K562 (cell line): ENCODE results near the gene RFC5. TPM values are rescaled to one million over a fixed set of nuclear protein-coding genes. Genes with fewer than 3 reads are reported as not detected.

Experiments
- ATAC-seq: fragments of 200-7000 bp; cut with Tn5 transposase; 3 replicates; pipeline ENCODE4 v1.9.1; 2020; ENCODE audit warnings: moderate library complexity
- BruUV-seq: library from RNA; stranded (reverse); fragments of 400-500 nt; replicated peaks from 2 replicates; lab custom pipeline; 2021; lab: Mats Ljungman, UMichigan
- CTCF ChIA-PET: fragments of 300-600 bp; formaldehyde crosslinking; extraction: SDS; loops from one replicate; lab custom pipeline; 2021; ENCODE audit warnings: low intra/inter-chr PET ratio; lab: Yijun Ruan, JAX
- POLR2A ChIA-PET: fragments of 300-600, 350-650 bp; sonication (Branson Sonifier 250); formaldehyde crosslinking; extraction: SDS; loops from one replicate; lab custom pipeline; 2021; ENCODE audit warnings: antibody characterized with exemption, inconsistent platforms; lab: Yijun Ruan, JAX
- DNase-seq, 4 experiments: peaks; one replicate each; pipeline versions ENCODE4 v3.0.0 to v3.0.0-alpha.2; 2011 to 2018; ENCODE audit warnings: low spot score in 3 of 4, mixed read lengths in 3 of 4; ENCODE audit errors: extremely low read depth in 1 of 4
- FAIRE-seq: peaks from 2 replicates; lab custom pipeline; 2011; peaks lifted over from hg19 to GRCh38; lab: Jason Lieb, UNC
- H2AFZ ChIP-seq: 2 replicates; pipeline ENCODE4 v1.6.0; 2011; ENCODE audit warnings: low read depth, low read length, control low read depth, inconsistent platforms
- H3K27ac ChIP-seq: fragments of 200-600 bp; 3 replicates; pipeline ENCODE4 v1.8.0; 2011; ENCODE audit warnings: low read depth, mild to moderate bottlenecking, control low read depth, inconsistent platforms, low read length, moderate library complexity, mixed read lengths; ENCODE audit errors: extremely low read depth
- H3K27me3 ChIP-seq, 2 experiments: fragments of 300-600 bp in 1 of 2; 2 replicates in 1 of 2; 3 replicates in 1 of 2; pipeline versions ENCODE4 v1.6.0 to v1.8.0; 2011; ENCODE audit warnings: inconsistent platforms in 2 of 2, low read length in 2 of 2, mild to moderate bottlenecking in 1 of 2, mixed read lengths in 1 of 2, moderate library complexity in 1 of 2; ENCODE audit not compliant: control insufficient read depth in 2 of 2, insufficient read depth in 2 of 2
- H3K36me3 ChIP-seq: fragments of 300-600 bp; 3 replicates; pipeline ENCODE4 v1.8.0; 2011; ENCODE audit warnings: mild to moderate bottlenecking, low read length, inconsistent platforms; ENCODE audit not compliant: control insufficient read depth, insufficient read depth
- H3K4me1 ChIP-seq, 2 experiments: fragments of 200-600 bp in 1 of 2; replicated peaks in 1 of 2; 2 replicates in 1 of 2; 3 replicates in 1 of 2; pipeline versions ENCODE4 v1.5.1 to v1.8.0; 2011; ENCODE audit warnings: inconsistent platforms in 2 of 2, low read length in 2 of 2, mild to moderate bottlenecking in 1 of 2, mixed read lengths in 1 of 2, moderate library complexity in 1 of 2; ENCODE audit not compliant: control insufficient read depth in 2 of 2, insufficient read depth in 2 of 2
- H3K4me2 ChIP-seq: 2 replicates; pipeline ENCODE4 v1.6.1; 2011; ENCODE audit warnings: low read length, control low read depth, inconsistent platforms, mixed read lengths; ENCODE audit not compliant: insufficient read depth
- H3K4me3 ChIP-seq: fragments of 200-600 bp; sonication (generic), shearing (Covaris generic); 2 replicates; pipeline ENCODE4 v1.5.1; 2016; ENCODE audit warnings: control low read depth, inconsistent platforms
- H3K79me2 ChIP-seq: fragments of 200-600 bp; 3 replicates; pipeline ENCODE4 v1.8.0; 2011; ENCODE audit warnings: low read length, inconsistent platforms; ENCODE audit not compliant: control insufficient read depth, insufficient read depth
- H3K9ac ChIP-seq, 2 experiments: 2 replicates each; pipeline versions ENCODE4 v1.6.0 to v1.6.1; 2011; ENCODE audit warnings: low read depth in 2 of 2, low read length in 2 of 2, control low read depth in 1 of 2, inconsistent platforms in 1 of 2, mild to moderate bottlenecking in 1 of 2, mixed read lengths in 1 of 2; ENCODE audit not compliant: insufficient read depth in 1 of 2
- H3K9me1 ChIP-seq: one replicate; pipeline ENCODE4 v1.6.0; 2011; ENCODE audit warnings: inconsistent platforms, mild to moderate bottlenecking, low read length, moderate library complexity; ENCODE audit not compliant: control insufficient read depth, insufficient read depth
- H3K9me3 ChIP-seq: replicated peaks from 2 replicates; pipeline ENCODE4 v1.5.1; 2011; ENCODE audit warnings: low read depth, low read length, inconsistent platforms; ENCODE audit not compliant: control insufficient read depth, insufficient read depth
- H4K20me1 ChIP-seq: replicated peaks from 2 replicates; pipeline ENCODE4 v1.6.1; 2011; ENCODE audit warnings: low read length, inconsistent platforms, mixed read lengths; ENCODE audit not compliant: control insufficient read depth, insufficient read depth
- DMBX1 ChIP-seq: fragments of 250-450 bp; sonication (Bioruptor Pico); IDR thresholded peaks from 2 replicates; pipeline ENCODE4 v1.8.0; 2022; ENCODE audit warnings: inconsistent platforms, mild to moderate bottlenecking, moderate library complexity, borderline replicate concordance
- IRF9 ChIP-seq: fragments of 450-650 bp; IDR thresholded peaks from 2 replicates; pipeline ENCODE4 v1.6.1; 2016; ENCODE audit warnings: missing biosample characterization, missing genetic modification characterization
- KDM5B ChIP-seq: fragments of 200-600 bp; sonication (generic); IDR thresholded peaks from 2 replicates; pipeline ENCODE4 v1.6.1; 2012; ENCODE audit warnings: low read depth, mild to moderate bottlenecking, moderate library complexity, low read length, control low read depth, inconsistent platforms; ENCODE audit not compliant: insufficient replicate concordance
- RBM17 ChIP-seq: fragments of 200-400 bp; formaldehyde crosslinking; IDR thresholded peaks from 2 replicates; pipeline ENCODE4 v1.6.1; 2017; ENCODE audit warnings: low read depth, mild to moderate bottlenecking, low read length, borderline replicate concordance
- TEAD2 ChIP-seq: fragments of 450-650 bp; IDR thresholded peaks from 2 replicates; pipeline ENCODE4 v1.6.1; 2016; ENCODE audit warnings: missing genetic modification characterization, control low read depth, missing compliant biosample characterization
- ZNF668 ChIP-seq: fragments of 250-450 bp; sonication (Bioruptor Pico); IDR thresholded peaks from 2 replicates; pipeline ENCODE4 v1.8.0; 2022; ENCODE audit warnings: mild to moderate bottlenecking, inconsistent platforms
- WGBS: fragments of 100-300 bp; shearing (Covaris generic); methylation state at CpG from one replicate; pipeline ENCODE4 v1.1.6; 2016; ENCODE audit warnings: low coverage, mixed read lengths; ENCODE audit not compliant: insufficient coverage; ENCODE audit errors: missing lambda C conversion rate; 5-methylcytosine and 5-hydroxymethylcytosine counted together
- in situ Hi-C: fragments of 300-500 bp; cut with MboI; formaldehyde crosslinking; loops from 4 replicates; pipeline ENCODE4 v1.15.0; 2018; ENCODE audit warnings: inconsistent platforms, mixed read lengths
- intact Hi-C: fragments of 100-400 bp; cut with micrococcal nuclease; formaldehyde crosslinking; loops from 2 replicates; pipeline ENCODE4 v1.14.2; 2022
- polyA plus RNA-seq, 8 experiments: library from polyadenylated mRNA; depleted of rRNA in 4 of 8; stranded (reverse) in 5 of 8; unstranded in 3 of 8; fragments of >200 nt; fragmentation: Nextera tagmentation in 2 of 8; fragmentation: Illumina TruSeq in 1 of 8; extraction: Ambion mirVana in 2 of 8; extraction: Trizol in 1 of 8; gene quantifications; 2 replicates each; pipeline versions ENCODE4 v1.2.1 to v1.2.3, GENCODE V29; 2011 to 2014; ENCODE audit warnings: inconsistent platforms in 1 of 8, missing spikeins in 1 of 8
- total RNA-seq, 7 experiments: library from RNA; depleted of rRNA in 6 of 7; stranded (reverse); fragments of >200 nt in 6 of 7; fragmentation: Illumina TruSeq in 2 of 7; extraction: Trizol in 2 of 7; gene quantifications; 2 replicates each; pipeline versions ENCODE4 v1.2.1 to v1.2.3, GENCODE V29; 2011 to 2021; ENCODE audit warnings: low replicate concordance in 1 of 7
- TF ChIP-seq, protein P1 (sequence below): fragments of 250-450 bp; sonication (Bioruptor Pico); IDR thresholded peaks from 2 replicates; pipeline ENCODE4 v1.8.0; 2021; ENCODE audit warnings: moderate library complexity, mild to moderate bottlenecking, inconsistent platforms
- TF ChIP-seq, protein P2 (sequence below), 2 experiments: fragments of 450-650 bp in 1 of 2; sonication (generic) in 1 of 2; formaldehyde crosslinking; conservative IDR thresholded peaks; 2 replicates each; pipeline versions ENCODE4 v1.4.0 to v1.8.1; 2020 to 2022; ENCODE audit warnings: mild to moderate bottlenecking in 1 of 2, missing genetic modification reagents in 1 of 2

The RFC5 gene
- total and polyA plus RNA-seq, 9 of the 15 experiments (the other 6 are each of a cell fraction or from before 2014, with no cell fraction given): 61.8 to 189 (median 92.9) TPM

DNA sequence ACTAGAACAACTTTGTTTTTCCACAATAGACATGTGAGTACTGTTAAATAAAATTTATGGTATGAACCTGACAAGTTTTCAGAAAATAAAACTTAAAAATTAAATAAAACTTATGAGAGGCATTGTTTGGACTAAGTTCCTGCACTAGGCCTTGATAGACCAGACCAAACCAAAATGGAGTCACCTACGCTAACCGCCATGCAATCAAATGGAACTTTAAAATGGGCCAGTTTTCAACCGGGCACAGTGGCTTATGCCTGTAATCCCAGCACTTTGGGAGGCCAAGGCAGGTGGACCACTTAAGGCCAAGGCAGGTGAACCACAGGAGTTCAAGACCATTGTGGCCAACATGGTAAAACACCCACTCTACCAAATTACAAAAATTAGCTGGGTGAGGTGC is 5.1 kb upstream of the RFC5 start (continued):
- TF ChIP-seq ZNF668 (CRISPR knock-in tag) (0 out of 2 replicates have a peak, but pooled peaks have one; percentile 32), IRF9 (tag) (peak; percentile 86), TEAD2 (tag) (peak; percentile 64; the same call in 1 of the 2 replicates), KDM5B (no peak), RBM17 (no peak), DMBX1 (peak; percentile 89)
- TF ChIP-seq, all 486 proteins: peak for 21

- H3K27ac ChIP-seq: no peak overlapping the region
- H3K9me1 ChIP-seq: no peaks in the 10 kb centered on the region
- H3K4me3 ChIP-seq: no peak overlapping the region
- TF ChIP-seq, protein P1, sequence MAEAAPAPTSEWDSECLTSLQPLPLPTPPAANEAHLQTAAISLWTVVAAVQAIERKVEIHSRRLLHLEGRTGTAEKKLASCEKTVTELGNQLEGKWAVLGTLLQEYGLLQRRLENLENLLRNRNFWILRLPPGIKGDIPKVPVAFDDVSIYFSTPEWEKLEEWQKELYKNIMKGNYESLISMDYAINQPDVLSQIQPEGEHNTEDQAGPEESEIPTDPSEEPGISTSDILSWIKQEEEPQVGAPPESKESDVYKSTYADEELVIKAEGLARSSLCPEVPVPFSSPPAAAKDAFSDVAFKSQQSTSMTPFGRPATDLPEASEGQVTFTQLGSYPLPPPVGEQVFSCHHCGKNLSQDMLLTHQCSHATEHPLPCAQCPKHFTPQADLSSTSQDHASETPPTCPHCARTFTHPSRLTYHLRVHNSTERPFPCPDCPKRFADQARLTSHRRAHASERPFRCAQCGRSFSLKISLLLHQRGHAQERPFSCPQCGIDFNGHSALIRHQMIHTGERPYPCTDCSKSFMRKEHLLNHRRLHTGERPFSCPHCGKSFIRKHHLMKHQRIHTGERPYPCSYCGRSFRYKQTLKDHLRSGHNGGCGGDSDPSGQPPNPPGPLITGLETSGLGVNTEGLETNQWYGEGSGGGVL (CRISPR knock-in tag): no peak
- TF ChIP-seq, protein P2, sequence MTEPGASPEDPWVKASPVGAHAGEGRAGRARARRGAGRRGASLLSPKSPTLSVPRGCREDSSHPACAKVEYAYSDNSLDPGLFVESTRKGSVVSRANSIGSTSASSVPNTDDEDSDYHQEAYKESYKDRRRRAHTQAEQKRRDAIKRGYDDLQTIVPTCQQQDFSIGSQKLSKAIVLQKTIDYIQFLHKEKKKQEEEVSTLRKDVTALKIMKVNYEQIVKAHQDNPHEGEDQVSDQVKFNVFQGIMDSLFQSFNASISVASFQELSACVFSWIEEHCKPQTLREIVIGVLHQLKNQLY (CRISPR knock-in tag; conservative IDR thresholded peaks at IDR 0.05): no peak
- FAIRE-seq: no peak
- no peaks in the 10 kb centered on the region for H3K36me3 ChIP-seq
- no peak for ATAC-seq
- POLR2A ChIA-PET: no interaction called here
- no TSS peak for BruUV-seq
- 17% methylated on average over 3 of the region's 3 CpGs for WGBS
- H3K79me2 ChIP-seq: peaks cover 5% of the 10 kb centered on the region
- H3K4me2 ChIP-seq: no peak overlapping the region
- CTCF ChIA-PET: no interaction called here
- no peak for DNase-seq
- no peak overlapping the region for H3K9ac ChIP-seq
- peaks cover 3 to 14% of the 10 kb centered on the region in 2 experiments; a peak in 4 of 5 replicates for H3K27me3 ChIP-seq
- H4K20me1 ChIP-seq: no peaks in the 10 kb centered on the region
- in situ Hi-C loops: no loop called here
- no peaks in the 10 kb centered on the region for H3K9me3 ChIP-seq
- peaks cover 16% of the 10 kb centered on the region in 2 experiments; a peak in 4 of 5 replicates for H3K4me1 ChIP-seq
- H2AFZ ChIP-seq: no peak overlapping the region
- intact Hi-C loops: no loop called here
Observed at GRCh38 chr12:118011961-118012360, 4.5 kb upstream of the RFC5 start.
